Vagina (tissue), 2 donors: ENCODE measurements around the gene AMPD3.

Experiments
- CTCF ChIP-seq, 3 experiments: fragments of 450-650 bp in 2 of 3; fragments of 200-600 bp in 1 of 3; sonication (generic) in 1 of 3; IDR thresholded peaks; one replicate each; pipeline ENCODE4 v1.5.1; 2017 to 2019; ENCODE audit warnings: antibody characterized with exemption in 3 of 3, mild to moderate bottlenecking in 2 of 3, moderate library complexity in 2 of 3
- POLR2A ChIP-seq, 2 donors: fragments of 450-650 bp; IDR thresholded peaks; one replicate each; pipeline ENCODE4 v1.6.1; 2017; ENCODE audit warnings: antibody characterized with exemption in 2 of 2, mild to moderate bottlenecking in 2 of 2, moderate library complexity in 2 of 2

GRCh38 chr11:10438458-10438857, 16.6 kb upstream of the AMPD3 start:
- TF ChIP-seq CTCF (IDR thresholded peaks at IDR 0.05) (no peak), POLR2A (IDR thresholded peaks at IDR 0.05) (no peak)
